Measurements from ENCODE around the gene PLD1.

DNA sequence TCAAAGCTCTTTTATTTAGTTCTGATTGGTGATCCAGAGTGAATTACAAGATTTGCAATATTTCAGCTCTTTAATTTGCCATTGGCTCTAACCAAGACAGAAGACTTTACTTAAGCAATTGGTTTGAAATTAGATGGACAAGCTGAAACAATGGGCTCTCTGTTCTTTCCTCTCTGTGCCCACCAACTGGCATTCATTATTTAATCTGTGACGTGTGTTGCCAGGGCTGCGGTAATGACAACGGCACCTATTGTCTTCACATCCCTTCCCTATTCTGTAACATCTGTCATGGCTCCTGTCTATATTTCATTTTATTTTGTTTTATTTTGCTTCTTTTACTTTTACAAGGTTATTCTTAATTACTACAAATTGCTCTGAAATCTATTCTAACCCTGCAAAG is 33.9 kb downstream of the PLD1 start:
- TF ChIP-seq CTCF (IDR thresholded peaks at IDR 0.05; ENCODE audit: insufficient read depth, low read length) (no peak), POLR2AphosphoS5 (IDR thresholded peaks at IDR 0.05; ENCODE audit: low read depth) (no peak), SPI1 (IDR thresholded peaks at IDR 0.05; ENCODE audit: borderline replicate concordance, low read depth) (no peak)
- TF ChIP-seq, protein P1, sequence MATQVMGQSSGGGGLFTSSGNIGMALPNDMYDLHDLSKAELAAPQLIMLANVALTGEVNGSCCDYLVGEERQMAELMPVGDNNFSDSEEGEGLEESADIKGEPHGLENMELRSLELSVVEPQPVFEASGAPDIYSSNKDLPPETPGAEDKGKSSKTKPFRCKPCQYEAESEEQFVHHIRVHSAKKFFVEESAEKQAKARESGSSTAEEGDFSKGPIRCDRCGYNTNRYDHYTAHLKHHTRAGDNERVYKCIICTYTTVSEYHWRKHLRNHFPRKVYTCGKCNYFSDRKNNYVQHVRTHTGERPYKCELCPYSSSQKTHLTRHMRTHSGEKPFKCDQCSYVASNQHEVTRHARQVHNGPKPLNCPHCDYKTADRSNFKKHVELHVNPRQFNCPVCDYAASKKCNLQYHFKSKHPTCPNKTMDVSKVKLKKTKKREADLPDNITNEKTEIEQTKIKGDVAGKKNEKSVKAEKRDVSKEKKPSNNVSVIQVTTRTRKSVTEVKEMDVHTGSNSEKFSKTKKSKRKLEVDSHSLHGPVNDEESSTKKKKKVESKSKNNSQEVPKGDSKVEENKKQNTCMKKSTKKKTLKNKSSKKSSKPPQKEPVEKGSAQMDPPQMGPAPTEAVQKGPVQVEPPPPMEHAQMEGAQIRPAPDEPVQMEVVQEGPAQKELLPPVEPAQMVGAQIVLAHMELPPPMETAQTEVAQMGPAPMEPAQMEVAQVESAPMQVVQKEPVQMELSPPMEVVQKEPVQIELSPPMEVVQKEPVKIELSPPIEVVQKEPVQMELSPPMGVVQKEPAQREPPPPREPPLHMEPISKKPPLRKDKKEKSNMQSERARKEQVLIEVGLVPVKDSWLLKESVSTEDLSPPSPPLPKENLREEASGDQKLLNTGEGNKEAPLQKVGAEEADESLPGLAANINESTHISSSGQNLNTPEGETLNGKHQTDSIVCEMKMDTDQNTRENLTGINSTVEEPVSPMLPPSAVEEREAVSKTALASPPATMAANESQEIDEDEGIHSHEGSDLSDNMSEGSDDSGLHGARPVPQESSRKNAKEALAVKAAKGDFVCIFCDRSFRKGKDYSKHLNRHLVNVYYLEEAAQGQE (IDR thresholded peaks at IDR 0.05; ENCODE audit: insufficient replicate concordance, low read depth): no peak

All from HL-60 (cell line).